GM18498 (cell line): ENCODE measurements around the gene PPM1G.
"Not testable (repeated sequence)": the region's sequence is repeated elsewhere in the genome, so short reads cannot be mapped to it uniquely, and the experiment has no call there.

Experiments used
- ATAC-seq: cut with Tn5 transposase; IDR thresholded peaks from one replicate; pipeline ENCODE4 v1.9.1; 2021; ENCODE audit warnings: mild to moderate bottlenecking, moderate library complexity; ENCODE audit not compliant: unreplicated experiment

The PPM1G gene

DNA sequence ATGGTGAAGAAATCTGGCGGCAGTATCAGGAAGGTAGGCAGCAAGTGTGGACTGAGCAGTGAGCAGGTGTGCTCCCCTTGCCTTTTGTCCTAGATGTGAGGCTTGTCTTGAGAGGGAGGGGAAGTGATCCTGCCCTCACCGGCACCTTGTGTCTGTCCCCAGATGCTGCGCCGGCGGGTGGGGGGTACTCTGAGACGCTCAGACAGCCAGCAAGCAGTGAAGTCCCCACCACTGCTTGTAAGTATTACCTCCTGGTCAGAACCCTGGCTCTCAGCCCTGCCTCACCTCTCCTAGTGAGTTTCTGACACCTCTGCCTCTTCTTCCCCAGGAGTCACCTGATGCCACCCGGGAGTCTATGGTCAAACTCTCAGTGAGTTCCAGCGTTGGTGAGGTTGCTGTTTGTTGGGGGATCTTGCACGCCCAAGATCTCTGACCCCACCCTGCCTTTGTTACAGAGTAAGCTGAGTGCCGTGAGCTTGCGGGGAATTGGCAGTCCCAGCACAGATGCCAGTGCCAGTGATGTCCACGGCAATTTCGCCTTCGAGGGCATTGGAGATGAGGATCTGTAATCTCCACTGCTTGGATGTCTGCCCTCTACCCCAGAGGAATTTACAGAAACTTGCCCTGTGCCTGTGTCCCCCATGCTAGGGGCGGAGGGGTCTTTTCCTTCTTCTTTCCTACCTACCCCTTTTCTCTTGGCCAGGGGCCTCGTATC is 33.1 kb downstream of the PPM1G start:
- no peak for ATAC-seq

DNA sequence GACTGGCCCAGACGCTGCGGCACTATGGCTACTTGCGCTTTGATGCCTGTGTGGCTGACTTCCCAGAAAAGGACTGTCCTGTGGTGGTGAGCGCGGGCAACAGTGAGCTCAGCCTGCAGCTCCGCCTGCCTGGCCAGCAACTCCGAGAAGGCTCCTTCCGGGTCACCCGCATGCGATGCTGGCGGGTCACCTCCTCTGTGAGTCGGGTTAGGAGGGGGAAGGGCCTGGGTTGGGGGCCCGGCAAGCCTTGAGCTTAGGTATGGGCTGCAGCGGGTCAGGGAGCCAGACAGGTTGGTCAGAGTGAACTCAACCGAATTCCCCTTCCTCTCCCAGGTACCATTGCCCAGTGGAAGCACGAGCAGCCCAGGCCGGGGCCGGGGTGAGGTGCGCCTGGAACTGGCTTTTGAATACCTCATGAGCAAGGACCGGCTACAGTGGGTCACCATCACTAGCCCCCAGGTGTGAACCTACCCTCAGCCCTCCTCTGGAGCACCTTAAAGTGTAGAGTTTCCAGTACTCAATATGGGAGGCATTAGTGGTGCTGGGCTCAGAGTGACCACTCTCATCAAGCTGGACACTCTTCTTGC is 33.8 kb downstream of the PPM1G start:
- no peak for ATAC-seq

DNA sequence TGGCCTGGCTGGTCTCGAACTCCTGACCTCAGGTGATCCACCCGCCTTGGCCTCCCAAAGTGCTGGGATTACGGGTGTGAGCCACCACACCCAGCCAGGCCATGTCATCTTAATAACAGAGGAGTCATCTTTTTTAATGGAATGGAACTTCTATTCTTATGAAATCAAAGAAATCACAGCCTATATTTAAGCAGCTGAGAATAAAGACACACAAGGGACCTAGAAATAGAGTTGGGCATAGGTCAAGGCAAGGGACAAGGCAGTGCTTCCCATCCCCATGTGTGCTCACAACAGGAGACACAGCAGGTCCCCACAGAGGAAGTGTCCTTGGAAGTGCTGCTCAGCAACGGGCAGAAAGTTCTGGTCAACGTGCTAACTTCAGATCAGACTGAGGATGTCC is 35.8 kb downstream of the PPM1G start:
- no peak for ATAC-seq

DNA sequence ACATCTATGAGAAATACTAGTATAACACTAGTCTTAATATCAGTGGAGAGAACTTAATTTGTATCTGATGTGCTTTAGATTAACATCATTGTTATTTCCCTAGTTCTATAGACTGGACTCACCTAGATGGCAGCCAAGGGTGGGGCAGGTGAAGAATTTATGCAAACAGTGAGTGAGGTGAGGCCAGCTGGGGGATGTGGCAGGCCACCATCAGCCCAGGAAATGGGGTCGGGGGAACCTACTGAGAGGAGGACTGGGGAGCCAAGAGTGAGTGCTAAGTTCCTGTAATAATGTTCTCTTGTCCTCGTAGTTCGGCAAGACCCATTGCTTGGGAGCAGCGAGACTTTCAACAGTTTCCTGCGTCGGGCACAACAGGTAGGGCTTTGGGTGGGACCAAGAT is 36.5 kb downstream of the PPM1G start:
- ATAC-seq, result no peak

DNA sequence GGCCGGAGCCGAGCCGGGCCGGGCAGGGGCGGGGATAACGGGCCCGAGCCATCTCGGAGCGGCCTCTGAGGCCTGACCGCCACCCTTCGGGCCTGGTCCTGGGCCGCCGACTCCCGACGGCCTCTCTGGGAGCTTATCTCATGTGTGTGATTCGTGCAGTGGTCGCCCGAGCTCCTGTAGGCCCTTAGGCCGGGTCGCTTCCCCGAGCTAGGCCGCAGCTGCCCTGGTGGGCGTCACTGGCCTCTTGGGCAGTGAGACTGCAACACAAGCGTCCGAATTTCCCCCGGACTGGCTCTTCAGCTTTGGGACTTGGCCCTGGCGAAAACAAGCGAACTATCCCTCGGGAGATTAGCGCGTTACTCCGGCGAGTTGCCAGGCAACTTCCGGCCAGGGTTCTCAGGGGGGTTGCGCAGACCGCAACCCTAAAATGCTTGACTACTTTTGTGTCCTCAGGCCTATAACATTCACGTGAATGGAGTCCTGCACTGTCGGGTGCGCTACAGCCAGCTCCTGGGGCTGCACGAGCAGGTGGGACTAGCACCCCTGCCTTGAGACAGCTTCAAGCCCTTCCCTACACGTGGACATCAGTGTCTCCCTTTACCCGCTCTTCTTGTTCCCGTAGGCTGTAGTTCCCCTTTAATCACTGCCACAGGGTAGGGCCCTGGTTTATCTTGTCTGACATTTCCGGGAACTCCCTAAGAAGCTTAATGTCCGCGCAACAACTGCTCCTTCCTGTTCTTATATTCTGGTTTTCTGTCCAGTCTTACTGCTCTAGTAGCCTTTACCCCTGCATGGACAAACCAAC is 38.4 kb downstream of the PPM1G start:
- peak; percentile 31 for ATAC-seq

DNA sequence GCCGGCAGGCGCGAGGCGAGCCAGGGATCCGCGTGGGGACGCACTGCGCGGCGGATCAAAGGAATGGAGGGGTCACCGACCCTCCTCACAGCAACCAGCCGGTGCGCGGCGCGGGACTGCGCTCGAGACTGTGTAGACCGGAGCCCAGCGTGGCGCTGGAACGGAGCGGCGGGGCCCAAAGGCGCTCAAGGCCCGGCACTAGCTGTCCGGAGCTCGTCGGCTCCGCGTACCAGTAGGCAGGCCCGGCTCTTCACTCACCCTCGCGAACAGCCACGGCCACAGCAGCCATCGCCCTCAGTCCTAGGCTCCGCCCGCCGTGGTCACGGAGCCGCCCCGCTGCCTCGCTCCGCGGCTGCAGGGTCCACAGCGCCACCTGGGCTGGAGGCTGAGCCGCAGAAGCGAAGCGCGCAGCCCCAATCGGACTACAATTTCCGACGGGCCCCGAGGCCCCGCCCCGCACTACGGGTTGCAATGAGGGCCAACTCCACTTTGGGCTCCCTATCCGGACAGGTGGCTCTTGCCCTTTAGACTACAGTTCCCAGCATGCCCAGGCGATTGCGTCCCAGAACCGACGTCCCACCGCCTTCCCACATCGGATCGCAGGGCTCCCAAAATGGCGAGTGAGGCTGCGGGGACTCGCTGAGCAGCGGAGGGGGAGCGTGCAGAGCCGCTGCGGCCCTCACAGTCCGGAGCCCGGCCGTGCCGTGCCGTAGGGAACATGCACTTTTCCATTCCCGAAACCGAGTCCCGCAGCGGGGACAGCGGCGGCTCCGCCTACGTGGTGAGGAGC is 39.2 kb downstream of the PPM1G start, which contains the start of the genes EIF2B4 and SNX17:
TSS of gene EIF2B4 (minus strand) at position 313 of the 790 bp plus-strand sequence. CDS start at position 289, 24 bp downstream.
TSS of gene SNX17 (plus strand) at position 591 of the 790 bp plus-strand sequence. CDS start at position 719, 128 bp downstream.
- ATAC-seq, result peak; percentile 94

DNA sequence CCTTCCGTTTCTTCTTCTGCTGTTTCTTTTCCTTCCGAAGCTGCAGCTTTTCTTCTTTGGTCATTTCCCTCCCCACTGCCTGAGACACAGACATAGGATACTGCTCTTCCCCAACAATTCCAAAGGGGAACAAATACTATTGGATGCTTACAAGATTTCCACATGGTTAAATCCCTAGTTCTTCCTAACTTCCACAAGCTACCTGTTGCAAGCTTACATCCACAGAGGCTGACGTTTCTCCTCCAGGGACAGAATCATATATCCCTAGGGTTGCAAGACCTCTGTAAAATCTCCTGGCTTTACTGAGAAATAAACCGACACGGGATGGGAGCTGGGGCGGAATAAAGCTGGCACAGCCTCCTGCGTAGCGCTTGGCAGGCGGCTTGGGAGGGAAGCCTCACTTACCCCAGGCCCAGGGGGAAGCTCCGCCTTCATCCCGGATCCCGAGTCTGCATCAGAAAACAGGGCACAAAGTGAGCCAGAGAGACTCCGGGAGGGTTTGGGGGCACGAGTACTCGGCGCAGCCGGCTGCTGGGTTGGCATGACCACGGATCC is 39.8 kb downstream of the PPM1G start:
- peak; percentile 14 for ATAC-seq

DNA sequence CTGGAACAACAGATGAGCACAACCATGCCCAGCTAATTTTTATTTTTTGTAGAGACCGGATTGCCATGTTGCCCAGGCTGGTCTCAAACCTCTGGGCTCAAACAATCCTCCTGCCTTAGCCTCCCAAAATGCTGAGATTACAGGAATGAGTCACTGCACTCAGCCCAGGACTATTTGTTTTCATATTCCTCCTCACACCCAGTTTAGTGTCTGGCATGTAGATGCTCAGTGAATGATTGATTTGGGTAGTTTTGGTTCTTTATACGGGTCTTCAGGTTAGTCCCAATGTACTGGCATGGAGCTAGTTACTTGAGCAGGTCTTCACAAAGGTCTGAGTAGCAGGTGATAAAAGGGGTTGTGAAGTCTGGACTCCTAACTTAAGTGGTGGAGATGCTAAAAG is 45.5 kb downstream of the PPM1G start:
- no peak for ATAC-seq

DNA sequence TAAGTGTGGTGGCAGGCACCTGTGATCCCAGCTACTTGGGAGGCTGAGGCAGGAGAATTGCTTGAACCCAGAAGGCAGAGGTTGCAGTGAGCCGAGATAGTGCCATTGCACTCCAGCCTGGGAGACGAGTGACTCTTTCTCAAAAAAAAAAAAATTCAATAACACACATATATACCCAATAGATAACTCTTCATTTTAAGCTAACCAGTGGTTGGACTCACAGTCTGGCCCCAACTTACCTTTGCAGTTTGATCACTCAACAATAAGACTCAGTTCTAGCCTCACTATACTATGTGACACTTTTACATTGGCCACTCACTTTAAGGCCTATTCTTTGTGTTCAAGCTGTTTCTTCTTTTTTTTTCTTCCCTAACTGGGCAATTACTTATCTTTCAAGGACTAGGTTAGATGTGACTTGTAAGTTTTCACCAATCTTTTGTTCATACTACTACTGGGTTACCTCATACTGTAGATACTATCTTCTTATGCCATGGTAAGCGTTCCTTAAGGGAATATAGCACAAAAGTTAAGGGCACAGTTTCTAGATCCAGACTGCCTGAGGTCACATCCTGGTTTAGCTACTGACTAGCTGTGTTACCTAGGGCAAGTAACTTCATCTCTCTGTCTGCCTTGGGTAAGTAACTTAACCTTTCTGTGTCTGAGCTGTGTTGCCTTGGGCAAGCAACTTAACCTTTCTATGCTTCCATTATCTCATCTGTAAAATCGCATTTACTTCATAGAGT is 46.5 kb downstream of the PPM1G start:
- ATAC-seq, result no peak

DNA sequence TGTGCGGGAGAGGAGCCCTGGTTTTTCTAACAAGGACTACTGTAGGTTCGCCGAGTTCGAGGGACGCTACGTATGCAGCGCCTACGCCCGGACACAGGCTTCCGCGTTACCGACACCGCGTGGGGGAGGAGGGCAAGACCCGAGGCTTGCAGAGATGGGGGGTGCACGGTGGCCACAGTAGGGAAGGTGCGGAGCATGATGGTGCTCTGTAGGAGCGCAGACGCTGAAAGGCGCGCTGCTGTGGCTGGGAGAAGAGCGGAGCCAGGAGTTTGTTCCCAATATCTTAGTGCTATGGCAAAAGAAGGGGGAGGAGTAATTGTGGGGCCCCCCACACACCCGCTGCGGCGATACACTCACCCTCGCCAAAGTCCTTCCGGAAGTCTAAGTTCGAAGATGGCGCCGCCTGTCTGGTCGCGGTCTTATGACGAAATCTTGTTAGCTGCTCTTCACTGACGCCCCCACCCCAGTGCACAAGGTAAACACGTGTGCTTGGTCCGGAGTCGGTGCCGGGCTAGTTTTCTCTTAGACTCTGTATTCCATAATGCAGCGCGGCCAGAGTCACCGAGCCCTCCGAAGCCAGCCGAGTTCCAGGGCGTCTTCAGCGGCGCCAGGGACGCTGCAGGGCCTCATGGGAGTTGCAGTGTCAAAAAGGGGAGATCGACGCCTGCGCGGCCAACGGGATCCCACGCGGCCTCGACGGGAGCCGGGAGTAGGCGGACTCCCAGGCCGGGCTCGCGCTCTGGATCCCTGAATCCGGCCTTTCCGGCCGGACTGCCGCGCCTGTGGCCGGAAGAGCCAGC is 52.8 kb downstream of the PPM1G start, which contains the start of gene GTF3C2:
TSS of gene GTF3C2 (minus strand) at position 383 of the 800 bp plus-strand sequence. CDS start 13,210 bp downstream, outside the sequence.
- ATAC-seq, result peak; percentile 90

DNA sequence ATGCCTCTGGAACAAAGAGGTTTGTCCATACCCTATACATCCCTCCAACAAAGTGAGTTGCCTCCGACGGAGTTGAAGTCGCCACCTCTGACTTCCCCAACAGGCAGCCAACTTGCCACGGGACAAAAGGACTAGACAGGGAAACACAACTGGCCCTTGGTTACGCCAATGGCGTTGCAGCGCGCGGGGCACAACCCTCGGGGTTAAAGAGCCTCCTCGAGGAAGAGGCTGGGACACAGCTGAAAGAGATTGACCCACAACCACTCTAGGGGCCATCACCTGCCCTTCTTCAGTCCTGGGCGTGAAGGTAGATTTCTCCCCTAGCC is 53.4 kb downstream of the PPM1G start:
- peak; percentile 40 for ATAC-seq

DNA sequence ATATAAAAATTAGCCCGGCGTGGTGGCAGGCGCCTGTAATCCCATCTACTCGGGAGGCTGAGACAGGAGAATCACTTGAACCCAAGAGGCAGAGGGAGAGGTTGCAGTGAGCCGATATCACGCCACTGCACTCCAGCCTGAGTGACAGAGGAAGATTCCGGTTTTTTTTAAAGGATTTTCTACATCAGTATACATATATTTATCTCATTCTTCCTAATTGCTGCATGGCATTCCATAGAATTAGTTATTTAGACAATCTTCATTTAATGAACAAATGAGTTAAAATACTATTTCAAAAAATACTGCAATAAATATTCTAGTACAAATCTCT is 54.8 kb downstream of the PPM1G start:
- no peak for ATAC-seq

DNA sequence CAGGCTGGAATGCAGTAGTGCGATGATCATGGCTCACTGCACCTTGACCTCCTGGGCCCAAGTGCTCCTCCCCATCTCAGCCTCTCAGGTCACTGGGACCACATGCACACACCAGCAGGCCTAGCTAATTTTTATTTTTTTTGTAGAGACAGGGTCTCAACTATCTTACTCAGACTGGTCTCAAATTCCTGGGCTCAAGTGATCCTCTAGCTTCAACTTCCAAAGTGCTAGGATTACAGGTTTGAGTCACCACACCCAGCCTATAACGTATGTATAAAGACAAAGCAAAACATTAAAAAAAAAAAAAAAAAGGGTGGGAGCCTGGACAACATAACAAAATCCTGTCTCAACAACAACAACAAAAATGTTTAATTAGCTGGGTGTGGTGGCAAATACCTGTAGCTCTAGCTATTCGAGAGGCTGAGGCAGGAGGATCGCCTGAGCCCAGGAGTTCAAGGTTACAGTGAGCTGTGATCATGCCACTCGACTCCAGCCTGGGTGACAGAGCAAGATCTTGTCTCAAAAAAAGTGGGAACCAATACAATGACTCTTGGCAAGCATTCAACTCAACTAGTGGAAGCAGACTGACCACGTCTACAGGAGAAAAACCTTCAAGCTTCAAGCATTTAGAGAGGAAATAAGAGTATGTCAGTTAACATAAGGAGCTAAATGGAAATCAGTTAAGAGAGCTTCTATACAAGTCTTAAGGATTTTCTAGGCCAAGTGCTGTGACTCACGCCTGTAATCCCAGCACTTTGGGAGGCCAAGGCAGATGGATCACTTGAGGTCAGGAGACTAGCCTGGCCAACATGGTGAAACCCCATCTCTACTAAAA is 55.4 kb downstream of the PPM1G start:
- no peak for ATAC-seq

DNA sequence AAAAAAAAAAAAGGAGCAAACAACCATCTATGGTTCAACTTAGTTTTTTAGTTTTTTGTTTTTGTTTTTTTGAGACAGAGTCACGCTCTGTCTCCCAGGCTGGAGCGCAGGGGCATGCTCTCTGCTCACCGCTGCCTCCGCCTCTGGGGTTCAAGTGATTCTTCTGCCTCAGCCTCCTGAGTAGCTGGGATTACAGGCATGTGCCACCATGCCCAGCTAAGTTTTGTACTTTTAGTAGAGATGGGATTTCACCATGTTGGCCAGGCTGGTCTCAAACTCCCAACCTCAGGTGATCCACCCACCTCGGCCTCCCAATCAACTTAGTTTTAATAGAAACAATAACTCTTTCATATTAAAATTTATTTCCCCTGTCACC is 56.0 kb downstream of the PPM1G start:
- not testable (repeated sequence) for ATAC-seq

DNA sequence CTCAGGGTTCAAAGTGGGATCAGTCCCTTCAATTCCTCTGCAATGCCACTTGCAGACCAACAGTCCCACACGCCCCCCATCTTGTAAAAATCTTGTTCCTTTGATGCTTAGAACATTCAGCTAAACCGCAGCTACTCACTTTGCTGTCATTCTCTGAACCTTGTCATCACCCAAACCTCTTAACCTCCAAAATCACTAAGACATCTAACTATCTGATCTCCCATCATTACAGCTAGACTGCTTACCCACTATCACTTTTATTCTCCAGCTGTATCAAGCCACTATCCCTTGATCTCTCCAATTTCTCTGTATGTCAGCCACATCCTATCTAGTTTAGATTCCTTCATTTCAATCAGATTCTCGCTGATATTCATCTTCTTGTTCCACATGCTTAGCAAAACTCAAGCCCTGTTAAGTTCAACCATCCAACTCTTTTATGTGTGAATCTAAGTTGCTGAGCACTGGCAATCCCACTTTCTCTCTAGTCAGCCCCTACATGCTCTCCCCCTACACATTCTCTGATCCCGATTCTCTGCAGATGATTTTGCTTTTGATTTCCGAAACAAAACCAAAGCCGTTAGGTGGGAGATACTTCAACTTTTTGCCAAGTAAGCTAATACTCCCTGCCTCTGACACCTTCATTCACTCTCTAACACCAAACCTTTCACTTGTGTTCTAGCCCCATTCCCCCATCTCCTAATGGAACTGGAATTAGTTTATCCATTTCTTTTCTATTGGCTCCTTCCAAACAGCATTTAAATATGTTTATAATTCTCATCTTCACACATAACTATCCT is 57.4 kb downstream of the PPM1G start:
- no peak for ATAC-seq

DNA sequence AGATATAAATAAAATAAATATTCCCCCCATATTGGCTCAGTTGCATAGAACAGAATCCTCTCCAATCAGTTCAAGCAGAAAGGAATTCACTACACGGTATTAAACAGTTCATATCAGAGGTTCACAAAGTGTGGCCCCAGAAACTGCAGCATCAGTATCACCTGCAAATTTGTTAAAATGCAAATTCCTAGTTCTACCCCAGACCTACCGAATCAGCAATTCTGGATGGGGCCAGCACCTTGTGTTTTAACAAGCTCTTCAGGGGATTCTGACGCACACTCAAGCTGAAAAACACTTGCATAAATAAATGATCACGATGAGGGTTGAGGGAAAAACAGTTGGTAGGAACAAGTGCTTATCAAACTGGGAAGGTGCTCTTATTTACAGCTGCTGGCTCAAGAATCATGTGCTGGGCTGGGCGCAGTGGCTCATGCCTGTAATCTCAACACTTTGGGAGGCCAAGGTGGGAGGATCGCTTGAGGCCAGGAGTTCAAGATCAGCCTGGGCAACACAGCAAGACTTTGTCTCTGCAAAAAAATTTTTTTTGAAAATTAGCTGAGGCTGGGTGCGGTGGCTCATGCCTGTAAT is 59.2 kb downstream of the PPM1G start:
- ATAC-seq, result no peak

DNA sequence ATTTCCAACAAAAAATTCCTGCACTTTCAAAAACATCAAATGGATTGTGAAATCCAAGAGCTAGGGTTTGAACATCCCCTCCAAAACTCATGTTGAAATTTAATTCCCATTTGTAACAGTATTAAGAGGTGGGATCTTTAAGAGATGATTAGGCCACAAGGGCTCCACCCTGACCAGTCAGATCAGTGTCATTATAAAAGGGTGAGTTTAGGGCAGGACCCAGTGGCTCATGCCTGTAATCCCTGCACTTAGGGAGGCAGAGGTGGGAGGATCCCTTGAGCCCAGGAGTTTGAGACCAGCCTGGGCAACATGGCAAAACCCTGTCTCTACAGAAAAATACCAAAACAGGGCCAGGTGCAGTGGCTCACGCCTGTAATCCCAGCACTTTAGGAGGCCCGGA is 61.8 kb downstream of the PPM1G start:
- ATAC-seq, result no peak
